ENCODE measurements around the gene AKR1C8. TPM values are rescaled to one million over a fixed set of nuclear protein-coding genes. Genes with fewer than 3 reads are reported as not detected.
"Not testable (repeated sequence)": the region's sequence is repeated elsewhere in the genome, so short reads cannot be mapped to it uniquely, and the experiment has no call there.

AKR1C8 gene
- total and polyA plus RNA-seq, 9 of the 15 experiments (the other 6 are each of a cell fraction or from before 2014, with no cell fraction given), result 0.03 to 0.29 (median 0.08) TPM

- no peak overlapping the region for H2AFZ ChIP-seq (ENCODE audit: low read depth, low read length)
- ChIA-PET POLR2A (interaction anchor here (0.5 to 0.6 kb wide), 2 partner anchors 157 to 383 kb away, joined by 3 read pairs; no protein-coding TSS in a partner anchor), CTCF (ENCODE audit: low intra/inter-chr PET ratio) (no interaction called here)
- no peak for FAIRE-seq
- H3K4me1 ChIP-seq (replicated peaks in 1 of 2; ENCODE audit: control insufficient read depth in 2 of 2, insufficient read depth in 2 of 2, low read length in 2 of 2), result no peaks in the 10 kb centered on the region
- TF ChIP-seq TCF3 (CRISPR knock-in tag; IDR thresholded peaks at IDR 0.05) (no peak), ZBTB1 (CRISPR knock-in tag; IDR thresholded peaks at IDR 0.05; ENCODE audit: borderline replicate concordance, low read depth) (no peak)
- TF ChIP-seq, protein P1, sequence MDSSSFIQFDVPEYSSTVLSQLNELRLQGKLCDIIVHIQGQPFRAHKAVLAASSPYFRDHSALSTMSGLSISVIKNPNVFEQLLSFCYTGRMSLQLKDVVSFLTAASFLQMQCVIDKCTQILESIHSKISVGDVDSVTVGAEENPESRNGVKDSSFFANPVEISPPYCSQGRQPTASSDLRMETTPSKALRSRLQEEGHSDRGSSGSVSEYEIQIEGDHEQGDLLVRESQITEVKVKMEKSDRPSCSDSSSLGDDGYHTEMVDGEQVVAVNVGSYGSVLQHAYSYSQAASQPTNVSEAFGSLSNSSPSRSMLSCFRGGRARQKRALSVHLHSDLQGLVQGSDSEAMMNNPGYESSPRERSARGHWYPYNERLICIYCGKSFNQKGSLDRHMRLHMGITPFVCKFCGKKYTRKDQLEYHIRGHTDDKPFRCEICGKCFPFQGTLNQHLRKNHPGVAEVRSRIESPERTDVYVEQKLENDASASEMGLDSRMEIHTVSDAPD (CRISPR knock-in tag; IDR thresholded peaks at IDR 0.05), result no peak
- in situ Hi-C loops (cut with MboI) (no loop called here), intact Hi-C loops (cut with micrococcal nuclease) (no loop called here)
- no peaks in the 10 kb centered on the region for H3K36me3 ChIP-seq (ENCODE audit: control insufficient read depth, insufficient read depth, low read length)
- no peak overlapping the region for H3K4me2 ChIP-seq (ENCODE audit: insufficient read depth, low read length)
- H3K9me1 ChIP-seq (ENCODE audit: control insufficient read depth, insufficient read depth, low read length), result no peaks in the 10 kb centered on the region
- H3K9ac ChIP-seq (ENCODE audit: insufficient read depth in 1 of 2, low read depth in 2 of 2, low read length in 2 of 2), result no peak overlapping the region
- H4K20me1 ChIP-seq (replicated peaks; ENCODE audit: control insufficient read depth, insufficient read depth, low read length), result no peaks in the 10 kb centered on the region
- no peaks in the 10 kb centered on the region for H3K9me3 ChIP-seq (replicated peaks; ENCODE audit: control insufficient read depth, insufficient read depth, low read depth, low read length)
- BruUV-seq (replicated peaks), result no TSS peak
- no peak overlapping the region for H3K27ac ChIP-seq (ENCODE audit: extremely low read depth, low read depth, low read length)
- 19% methylated on average over 8 of the region's 8 CpGs for WGBS (ENCODE audit: insufficient coverage, low coverage, missing lambda C conversion rate)
- H3K79me2 ChIP-seq (ENCODE audit: control insufficient read depth, insufficient read depth, low read length), result no peaks in the 10 kb centered on the region
- DNase-seq (ENCODE audit: extremely low read depth in 1 of 4, low spot score in 3 of 4), result no peak
- no peak for ATAC-seq
- no peak overlapping the region for H3K4me3 ChIP-seq
- no peaks in the 10 kb centered on the region for H3K27me3 ChIP-seq (ENCODE audit: control insufficient read depth in 2 of 2, insufficient read depth in 2 of 2, low read length in 2 of 2)
Observed at GRCh38 chr10:5229019-5229418, 44.1 kb upstream of the AKR1C8 start.

DNA sequence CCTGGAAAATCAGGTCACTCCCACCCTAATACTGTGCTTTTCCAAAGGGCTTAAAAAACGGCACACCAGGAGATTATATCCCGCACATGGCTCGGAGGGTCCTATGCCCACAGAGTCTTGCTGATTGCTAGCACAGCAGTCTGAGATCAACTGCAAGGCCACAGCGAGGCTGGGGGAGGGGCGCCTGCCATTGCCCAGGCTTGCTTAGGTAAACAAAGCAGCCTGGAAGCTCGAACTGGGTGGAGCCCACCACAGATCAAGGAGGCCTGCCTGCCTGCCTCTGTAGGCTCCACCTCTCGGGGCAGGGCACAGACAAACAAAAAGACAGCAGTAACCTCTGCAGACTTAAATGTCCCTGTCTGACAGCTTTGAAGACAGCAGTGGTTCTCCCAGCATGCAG lies 38.0 kb upstream of the AKR1C8 start:
- in situ Hi-C loops (cut with MboI); H3K9ac ChIP-seq (ENCODE audit: insufficient read depth in 1 of 2, low read depth in 2 of 2, low read length in 2 of 2); H3K36me3 ChIP-seq (ENCODE audit: control insufficient read depth, insufficient read depth, low read length); intact Hi-C loops (cut with micrococcal nuclease); H3K4me2 ChIP-seq (ENCODE audit: insufficient read depth, low read length); H2AFZ ChIP-seq (ENCODE audit: low read depth, low read length); H3K27me3 ChIP-seq (ENCODE audit: control insufficient read depth in 2 of 2, insufficient read depth in 2 of 2, low read length in 2 of 2); H3K9me1 ChIP-seq (ENCODE audit: control insufficient read depth, insufficient read depth, low read length); H4K20me1 ChIP-seq (replicated peaks; ENCODE audit: control insufficient read depth, insufficient read depth, low read length); H3K4me1 ChIP-seq (replicated peaks in 1 of 2; ENCODE audit: control insufficient read depth in 2 of 2, insufficient read depth in 2 of 2, low read length in 2 of 2); CTCF ChIA-PET (ENCODE audit: low intra/inter-chr PET ratio); H3K9me3 ChIP-seq (replicated peaks; ENCODE audit: control insufficient read depth, insufficient read depth, low read depth, low read length); ATAC-seq; H3K27ac ChIP-seq (ENCODE audit: extremely low read depth, low read depth, low read length); H3K4me3 ChIP-seq; H3K79me2 ChIP-seq (ENCODE audit: control insufficient read depth, insufficient read depth, low read length); POLR2A ChIA-PET; FAIRE-seq; BruUV-seq (replicated peaks); DNase-seq (ENCODE audit: extremely low read depth in 1 of 4, low spot score in 3 of 4): not testable (repeated sequence)
- WGBS (ENCODE audit: insufficient coverage, low coverage, missing lambda C conversion rate), result 21% methylated on average over 5 of the region's 7 CpGs

Measured in K562 (cell line).